ENCODE results near the gene PTPRG.
"Not testable (repeated sequence)": the region's sequence is repeated elsewhere in the genome, so short reads cannot be mapped to it uniquely, and the experiment has no call there.

- TF ChIP-seq EZH2 (IDR thresholded peaks at IDR 0.05; ENCODE audit: low read length, missing control alignments); CTCF (conservative IDR thresholded peaks at IDR 0.05 in 1 of 2, IDR thresholded peaks at IDR 0.05 in 1 of 2; ENCODE audit: low read depth in 1 of 2, low read length in 2 of 2): not testable (repeated sequence)
These were observed 8.7 kb upstream of the PTPRG start for GRCh38 chr3:61552704-61553103.
